ENCODE data around the gene CDNF.

CDNF gene

DNA sequence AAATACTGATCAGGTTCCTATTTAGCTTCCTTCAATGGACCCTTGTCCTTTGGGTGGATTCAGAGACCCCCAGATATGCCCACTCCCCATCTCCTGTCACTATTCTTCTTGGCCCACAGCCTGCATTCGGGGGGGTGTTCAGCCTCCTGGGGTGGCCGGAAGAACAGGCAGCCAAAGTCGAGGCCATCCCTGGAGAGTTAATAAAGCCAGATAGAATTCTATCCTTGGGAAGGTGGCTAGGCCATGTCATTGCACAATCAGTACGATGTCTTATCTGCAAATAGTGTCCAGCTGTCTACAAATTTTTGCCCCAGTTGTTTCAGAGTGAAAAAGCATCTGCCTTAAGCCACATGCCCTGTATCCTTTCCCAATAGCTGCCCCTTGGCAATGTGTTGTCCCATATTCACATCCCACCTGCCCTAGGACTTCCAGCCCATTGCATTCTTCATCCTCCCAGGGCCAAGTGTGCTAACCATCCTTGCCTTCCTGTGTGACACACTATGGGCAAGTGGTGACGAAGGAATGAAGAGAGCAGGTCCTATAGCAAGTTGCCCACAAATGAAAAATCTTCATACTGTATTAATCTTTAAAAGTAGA is 53.3 kb downstream of the CDNF start:
- Histone ChIP-seq H3K36me3 (no peaks in the 10 kb centered on the region), H3K27ac (no peak overlapping the region), H3K4me2 (no peak overlapping the region), H3K9me3 (replicated peaks in 1 of 11) (peaks cover 8 to 18% (median 11%) of the 10 kb centered on the region in 11 experiments), H4K20me1 (no peaks in the 10 kb centered on the region), H3K4me1 (peaks cover 0 to 18% (median 12%) of the 10 kb centered on the region in 10 experiments; a peak in 16 of 20 replicates), H3K27me3 (no peaks in the 10 kb centered on the region), H3K9ac (no peak overlapping the region), H3K4me3 (no peak overlapping the region)
- peak in 2 of 11 experiments; percentile 19 to 36; a peak in 1 of 22 replicates for TF ChIP-seq Cebpa-rat (IDR thresholded peaks at IDR 0.05)

DNA sequence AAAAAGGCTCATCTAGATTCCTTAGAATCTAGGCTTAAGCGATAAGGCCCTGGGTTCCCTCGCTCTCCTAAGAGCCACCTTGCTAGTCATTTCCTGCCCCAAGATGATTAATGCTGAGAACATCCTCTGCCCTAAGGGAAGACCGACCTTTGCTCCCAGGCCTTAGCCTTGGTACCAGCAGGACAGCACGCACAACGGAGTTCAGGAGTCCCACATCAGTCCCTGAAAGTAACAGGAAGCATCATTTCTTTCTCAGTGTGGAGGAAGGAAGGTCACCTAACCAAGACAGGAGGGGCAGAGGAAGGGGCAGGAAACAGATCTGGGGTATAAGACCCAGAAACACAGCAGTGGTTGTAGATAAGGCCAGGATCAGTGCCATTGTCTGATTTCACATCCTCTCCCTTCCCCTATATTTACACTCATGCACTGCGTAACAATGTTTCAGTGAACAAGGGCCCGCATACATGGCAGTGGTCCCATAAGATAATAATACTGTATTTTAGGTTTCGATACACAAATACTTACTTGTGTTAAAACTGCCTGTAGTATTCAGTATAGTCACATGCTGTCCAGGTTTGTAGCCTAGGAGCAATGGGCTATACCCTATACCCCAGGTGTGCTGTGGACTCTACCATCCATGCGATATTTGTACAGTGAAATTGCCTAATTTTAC is 55.0 kb downstream of the CDNF start:
- peaks cover 8 to 18% (median 11%) of the 10 kb centered on the region in 11 experiments for H3K9me3 ChIP-seq (replicated peaks in 1 of 11)
- H4K20me1 ChIP-seq, result no peaks in the 10 kb centered on the region
- no peak overlapping the region for H3K27ac ChIP-seq
- peaks cover 0 to 24% (median 14%) of the 10 kb centered on the region in 10 experiments; a peak in 16 of 20 replicates for H3K4me1 ChIP-seq
- no peak overlapping the region for H3K9ac ChIP-seq
- TF ChIP-seq Cebpa-rat (IDR thresholded peaks at IDR 0.05), result no peak
- peak overlapping the region; percentile 7 to 60 (median 35); a peak in 16 of 22 replicates for H3K4me2 ChIP-seq
- no peaks in the 10 kb centered on the region for H3K36me3 ChIP-seq
- H3K27me3 ChIP-seq, result no peaks in the 10 kb centered on the region
- no peak overlapping the region for H3K4me3 ChIP-seq

DNA sequence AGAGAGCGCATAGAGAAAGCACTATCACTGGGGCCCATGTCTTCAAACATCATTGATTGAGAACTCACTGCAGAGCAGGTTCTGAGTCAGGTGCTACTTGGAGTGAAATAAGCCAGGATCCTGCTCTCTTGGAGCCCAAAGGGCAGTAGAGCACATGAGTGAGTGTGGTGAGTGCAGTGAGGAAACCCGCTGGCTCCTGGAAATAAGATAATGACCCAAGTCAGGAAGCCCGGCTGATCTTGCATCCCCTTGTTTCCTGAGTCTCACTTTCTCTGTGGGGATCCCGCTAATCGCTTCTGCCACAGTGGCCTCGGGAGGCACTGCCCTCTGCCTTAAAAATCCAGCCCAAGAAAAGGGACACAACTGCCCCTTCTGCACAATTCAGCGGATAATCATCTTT is 56.1 kb downstream of the CDNF start:
- TF ChIP-seq Cebpa-rat (IDR thresholded peaks at IDR 0.05), result no peak
- H4K20me1 ChIP-seq, result no peaks in the 10 kb centered on the region
- H3K9ac ChIP-seq, result no peak overlapping the region
- H3K27ac ChIP-seq, result no peak overlapping the region
- H3K36me3 ChIP-seq, result no peaks in the 10 kb centered on the region
- peaks cover 0 to 24% (median 14%) of the 10 kb centered on the region in 10 experiments; a peak in 16 of 20 replicates for H3K4me1 ChIP-seq
- no peaks in the 10 kb centered on the region for H3K27me3 ChIP-seq
- H3K4me3 ChIP-seq, result no peak overlapping the region
- H3K9me3 ChIP-seq (replicated peaks in 1 of 11), result peaks cover 8 to 18% (median 11%) of the 10 kb centered on the region in 11 experiments
- peak overlapping the region in 1 of 11 experiments; percentile 17; a peak in 1 of 22 replicates for H3K4me2 ChIP-seq

DNA sequence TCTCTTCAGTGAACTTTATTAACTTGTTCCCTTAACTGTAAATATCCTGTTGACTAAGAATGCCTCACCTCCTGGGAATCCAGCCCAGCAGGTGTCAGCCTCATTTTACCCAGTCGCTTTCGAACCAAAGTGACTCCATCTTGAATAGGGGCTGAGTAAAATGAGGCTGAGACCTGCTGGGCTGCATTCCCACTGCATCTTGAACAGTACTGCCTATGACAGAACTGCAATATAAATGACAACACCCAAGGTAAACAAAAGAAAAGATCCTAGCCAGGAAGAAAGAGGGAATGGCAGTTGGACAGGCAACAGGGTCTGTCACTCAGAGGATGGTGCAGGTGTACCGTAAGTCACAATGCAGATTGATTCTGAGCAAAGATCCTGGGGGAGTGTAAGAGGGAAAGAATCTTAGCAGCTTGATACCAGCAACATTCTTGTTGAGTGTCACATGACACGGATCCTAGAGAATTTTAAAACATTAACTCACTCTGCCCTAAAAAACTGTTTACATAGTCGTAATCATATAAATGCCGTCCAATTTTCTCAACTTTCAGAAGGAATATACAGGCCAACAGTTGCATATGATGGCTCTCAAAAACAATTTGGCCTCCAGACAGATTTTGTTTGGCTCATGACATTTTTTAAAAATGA is 58.7 kb downstream of the CDNF start:
- Histone ChIP-seq H3K4me3 (no peak overlapping the region), H4K20me1 (no peaks in the 10 kb centered on the region), H3K4me1 (peaks cover 0 to 24% (median 14%) of the 10 kb centered on the region in 10 experiments; a peak in 16 of 20 replicates), H3K4me2 (peak overlapping the region in 2 of 11 experiments; percentile 39 to 43; a peak in 1 of 22 replicates), H3K9me3 (replicated peaks in 1 of 11) (peaks cover 0 to 12% (median 5%) of the 10 kb centered on the region in 11 experiments; a peak in 8 of 22 replicates), H3K27ac (no peak overlapping the region), H3K27me3 (no peaks in the 10 kb centered on the region), H3K9ac (no peak overlapping the region), H3K36me3 (no peaks in the 10 kb centered on the region)
- no peak for TF ChIP-seq Cebpa-rat (IDR thresholded peaks at IDR 0.05)

DNA sequence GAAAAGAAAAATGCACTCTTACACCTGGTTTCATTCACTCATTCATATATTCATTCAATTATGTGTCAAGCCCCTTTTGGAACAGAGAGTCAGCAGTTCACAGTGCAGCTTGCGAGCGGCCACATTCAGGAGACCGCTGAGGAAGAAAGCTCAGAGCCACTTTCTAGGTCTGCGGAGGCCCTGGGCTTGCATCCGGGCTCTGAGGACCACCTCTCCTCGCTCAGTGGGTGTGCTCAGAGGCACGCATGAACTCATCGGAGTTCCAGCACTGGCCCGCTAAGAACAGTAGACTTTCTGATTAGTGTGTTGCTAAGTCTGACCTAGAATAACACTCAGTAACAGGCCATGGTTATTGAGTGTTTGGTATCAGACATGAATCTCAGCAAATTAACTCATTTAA is 61.3 kb downstream of the CDNF start:
- H3K4me1 ChIP-seq, result peaks cover 0 to 13% (median 1%) of the 10 kb centered on the region in 10 experiments; a peak in 7 of 20 replicates
- H3K4me2 ChIP-seq, result no peak overlapping the region
- H3K4me3 ChIP-seq, result no peak overlapping the region
- H3K27ac ChIP-seq, result no peak overlapping the region
- no peaks in the 10 kb centered on the region for H4K20me1 ChIP-seq
- no peak overlapping the region for H3K9ac ChIP-seq
- H3K36me3 ChIP-seq, result no peaks in the 10 kb centered on the region
- no peak for TF ChIP-seq Cebpa-rat (IDR thresholded peaks at IDR 0.05)
- H3K27me3 ChIP-seq, result no peaks in the 10 kb centered on the region
- H3K9me3 ChIP-seq (replicated peaks in 1 of 11), result peaks cover 0 to 12% (median 8%) of the 10 kb centered on the region in 11 experiments; a peak in 8 of 22 replicates

DNA sequence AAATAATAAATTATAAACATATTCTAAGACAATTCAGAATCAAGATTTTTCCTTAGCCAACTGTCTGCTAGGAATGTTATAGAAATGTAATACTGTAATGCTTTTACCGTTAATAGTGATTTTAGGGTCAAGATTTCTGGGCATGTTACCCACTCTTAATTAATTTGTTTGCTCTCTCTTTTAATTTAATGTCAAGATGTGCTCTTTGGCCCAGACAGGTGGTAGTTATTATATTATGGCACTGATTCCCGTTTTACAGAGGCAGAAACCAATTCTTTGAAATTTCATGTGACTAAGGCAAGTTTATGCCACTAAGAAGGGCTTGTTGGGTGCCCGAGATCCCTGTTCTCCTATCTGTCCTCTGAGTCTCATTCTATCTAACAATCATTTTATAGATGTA is 62.2 kb downstream of the CDNF start:
- Histone ChIP-seq H3K36me3 (no peaks in the 10 kb centered on the region), H3K4me1 (peaks cover 0 to 12% (median 0%) of the 10 kb centered on the region in 10 experiments; a peak in 5 of 20 replicates), H3K27me3 (no peaks in the 10 kb centered on the region), H3K27ac (no peak overlapping the region), H3K9ac (no peak overlapping the region), H4K20me1 (no peaks in the 10 kb centered on the region), H3K4me2 (no peak overlapping the region), H3K9me3 (replicated peaks in 1 of 11) (peaks cover 0 to 12% (median 8%) of the 10 kb centered on the region in 11 experiments; a peak in 8 of 22 replicates), H3K4me3 (no peak overlapping the region)
- no peak for TF ChIP-seq Cebpa-rat (IDR thresholded peaks at IDR 0.05)

DNA sequence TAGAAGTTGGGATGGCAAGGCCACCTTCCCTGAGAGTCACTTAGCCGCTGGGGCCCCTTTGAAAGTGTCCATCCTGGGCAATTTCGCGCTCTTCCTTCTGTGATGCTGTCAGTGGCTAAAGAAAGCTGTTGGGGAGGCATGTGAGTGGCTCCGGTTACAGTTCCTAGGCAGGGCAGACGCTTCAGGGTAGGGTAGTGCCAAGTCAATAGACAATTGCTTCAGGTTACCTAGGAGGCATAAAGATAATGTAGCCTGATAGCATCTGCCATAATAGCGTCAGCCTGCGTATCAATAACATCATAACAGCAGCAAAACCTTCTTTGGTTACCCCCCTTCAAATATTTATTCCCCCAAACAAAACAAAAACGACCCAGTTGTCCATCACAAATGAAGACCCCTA is 63.0 kb downstream of the CDNF start, which contains the start of gene FAM107B:
FAM107B (minus strand) TSS at position 101 of the 400 bp plus-strand sequence. CDS start 234 bp downstream, outside the sequence.
- no peak within 1 kb of the TSS for H3K4me3 ChIP-seq
- TF ChIP-seq Cebpa-rat (IDR thresholded peaks at IDR 0.05), result no peak
- peaks cover 0 to 12% (median 0%) of the 10 kb centered on the region in 10 experiments; a peak in 5 of 20 replicates for H3K4me1 ChIP-seq
- no peaks in the 10 kb centered on the region for H3K27me3 ChIP-seq
- H3K36me3 ChIP-seq, result no peaks in the 10 kb centered on the region
- H3K9me3 ChIP-seq (replicated peaks in 1 of 11), result peaks cover 0 to 12% (median 8%) of the 10 kb centered on the region in 11 experiments; a peak in 8 of 22 replicates
- no peak within 1 kb of the TSS for H3K4me2 ChIP-seq
- H3K9ac ChIP-seq, result no peak within 1 kb of the TSS
- no peaks in the 10 kb centered on the region for H4K20me1 ChIP-seq
- no peak within 1 kb of the TSS for H3K27ac ChIP-seq

DNA sequence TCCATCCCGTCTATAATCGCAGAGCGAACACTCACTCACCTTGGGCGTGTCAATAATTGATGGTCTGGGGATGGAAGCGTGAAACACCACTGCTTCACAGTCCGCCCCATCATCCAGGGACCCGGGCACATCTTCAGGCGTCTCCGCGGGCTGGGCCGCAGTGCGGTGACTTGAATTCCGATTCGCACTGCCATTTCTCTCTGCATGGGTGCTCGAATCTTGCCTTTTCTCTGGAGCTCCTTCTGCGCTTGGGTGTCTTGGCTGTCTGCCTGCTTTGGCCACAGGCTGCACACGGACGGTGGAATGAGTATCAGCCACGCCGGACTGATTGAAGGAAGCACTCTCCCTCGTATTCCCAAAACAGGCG is 63.6 kb downstream of the CDNF start:
- Histone ChIP-seq H3K36me3 (no peaks in the 10 kb centered on the region), H3K9me3 (replicated peaks in 1 of 11) (peaks cover 0 to 12% (median 8%) of the 10 kb centered on the region in 11 experiments; a peak in 8 of 22 replicates), H3K4me1 (peaks cover 0 to 12% (median 0%) of the 10 kb centered on the region in 10 experiments; a peak in 5 of 20 replicates), H3K4me3 (no peak overlapping the region), H4K20me1 (no peaks in the 10 kb centered on the region), H3K4me2 (no peak overlapping the region), H3K27me3 (no peaks in the 10 kb centered on the region), H3K9ac (no peak overlapping the region), H3K27ac (no peak overlapping the region)
- TF ChIP-seq Cebpa-rat (IDR thresholded peaks at IDR 0.05), result no peak
